ENCODE data around the gene C22orf31. TPM values are rescaled to one million over a fixed set of nuclear protein-coding genes. Genes with fewer than 3 reads are reported as not detected.

C22orf31 gene
- polyA plus RNA-seq: 1 to 10 TPM in 1 of 4 donors, not detected in 3; 1.4 TPM
- long read RNA-seq, donor 1: 0 reads
- long read RNA-seq, donor 2: 0 reads
- long read RNA-seq, donor 3: 0 reads
- long read RNA-seq, donor 4: 0 reads
- long read RNA-seq, donor 5: 0 reads
- long read RNA-seq, donor 6: 0 reads
- long read RNA-seq, donor 7: 0 reads
- long read RNA-seq, donor 8: 0 reads
- long read RNA-seq, donor 9: 0 reads
- long read RNA-seq, donor 10: 0 reads

DNA sequence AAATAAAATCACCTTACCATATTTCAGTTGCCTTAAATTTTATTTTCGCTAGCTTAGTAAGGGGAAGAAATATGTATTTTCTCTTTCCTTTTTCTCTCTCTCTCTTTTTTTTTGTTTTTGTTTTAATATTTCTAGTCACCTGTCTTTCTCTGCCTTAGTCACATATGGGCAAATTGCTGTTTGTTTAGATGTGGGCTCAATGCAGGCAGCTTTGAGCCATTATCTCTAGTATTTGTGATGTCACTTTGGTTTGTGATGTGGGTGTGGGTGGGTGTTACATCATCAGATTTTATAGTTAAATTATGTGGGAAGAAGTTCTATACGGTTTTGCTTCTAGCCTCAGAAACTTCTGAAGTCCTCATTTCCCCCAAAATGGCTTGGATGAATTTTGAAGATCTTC is at the start of gene C22orf31:
TSS of gene C22orf31 (minus strand) at position 59 of the 400 bp plus-strand sequence. CDS start at position 20, 39 bp downstream.
- FAIRE-seq (no peak), DNase-seq (no peak)
- Histone ChIP-seq H3K4me3 (ENCODE audit: low read depth in 1 of 3, low read length in 3 of 3) (no peak within 1 kb of the TSS), H3K27ac (ENCODE audit: low read depth in 1 of 3, low read length in 2 of 3) (no peak within 1 kb of the TSS), H3K9me3 (ENCODE audit: control insufficient read depth in 2 of 2, insufficient read depth in 1 of 2, low read depth in 1 of 2, low read length in 1 of 2) (no peaks in the 10 kb centered on the region), H3K4me1 (ENCODE audit: control insufficient read depth in 3 of 3, insufficient read depth in 2 of 3, low read depth in 1 of 3, low read length in 2 of 3) (no peaks in the 10 kb centered on the region), H3K27me3 (ENCODE audit: control insufficient read depth in 3 of 3, insufficient read depth in 3 of 3, low read length in 3 of 3) (no peaks in the 10 kb centered on the region), H3K36me3 (ENCODE audit: control insufficient read depth in 3 of 3, insufficient read depth in 2 of 3, low read depth in 1 of 3, low read length in 3 of 3) (no peaks in the 10 kb centered on the region)
- 50 to 63% (median 54%) methylated on average over 2 of the region's 2 CpGs for WGBS, 3 donors

- Histone ChIP-seq H3K9me3 (ENCODE audit: control insufficient read depth in 2 of 2, insufficient read depth in 1 of 2, low read depth in 1 of 2, low read length in 1 of 2) (no peaks in the 10 kb centered on the region), H3K4me3 (ENCODE audit: low read depth in 1 of 3, low read length in 3 of 3) (no peak overlapping the region), H3K27me3 (ENCODE audit: control insufficient read depth in 3 of 3, insufficient read depth in 3 of 3, low read length in 3 of 3) (no peaks in the 10 kb centered on the region), H3K36me3 (ENCODE audit: control insufficient read depth in 3 of 3, insufficient read depth in 2 of 3, low read depth in 1 of 3, low read length in 3 of 3) (peaks cover 0 to 17% (median 0%) of the 10 kb centered on the region in 3 donors), H3K27ac (ENCODE audit: low read depth in 1 of 3, low read length in 2 of 3) (no peak overlapping the region), H3K4me1 (ENCODE audit: control insufficient read depth in 3 of 3, insufficient read depth in 2 of 3, low read depth in 1 of 3, low read length in 2 of 3) (peaks cover 2 to 15% (median 4%) of the 10 kb centered on the region in 3 donors)
- 86 to 98% (median 93%) methylated on average over 1 to 3 of the region's 3 CpGs for whole genome bisulfite sequencing, 3 donors
- DNase-seq (no peak), FAIRE-seq (no peak)
These were observed 49.3 kb upstream of the C22orf31 start for GRCh38 chr22:29110946-29111345.

- peak; percentile 63 to 69 for DNase-seq
- FAIRE-seq: no peak
- Histone ChIP-seq H3K36me3 (ENCODE audit: control insufficient read depth in 3 of 3, insufficient read depth in 2 of 3, low read depth in 1 of 3, low read length in 3 of 3) (peaks cover 0 to 19% (median 0%) of the 10 kb centered on the region in 3 donors), H3K4me1 (ENCODE audit: control insufficient read depth in 3 of 3, insufficient read depth in 2 of 3, low read depth in 1 of 3, low read length in 2 of 3) (peaks cover 2 to 12% (median 4%) of the 10 kb centered on the region in 3 donors), H3K27ac (ENCODE audit: low read depth in 1 of 3, low read length in 2 of 3) (peak overlapping the region in 2 of 3 donors; percentile 17 to 76), H3K4me3 (ENCODE audit: low read depth in 1 of 3, low read length in 3 of 3) (no peak overlapping the region), H3K9me3 (ENCODE audit: control insufficient read depth in 2 of 2, insufficient read depth in 1 of 2, low read depth in 1 of 2, low read length in 1 of 2) (no peaks in the 10 kb centered on the region), H3K27me3 (ENCODE audit: control insufficient read depth in 3 of 3, insufficient read depth in 3 of 3, low read length in 3 of 3) (no peaks in the 10 kb centered on the region)
- WGBS, 3 donors: 12 to 43% (median 21%) methylated on average over 4 of the region's 4 CpGs
These were observed 48.2 kb upstream of the C22orf31 start for GRCh38 chr22:29109822-29110221.

DNA sequence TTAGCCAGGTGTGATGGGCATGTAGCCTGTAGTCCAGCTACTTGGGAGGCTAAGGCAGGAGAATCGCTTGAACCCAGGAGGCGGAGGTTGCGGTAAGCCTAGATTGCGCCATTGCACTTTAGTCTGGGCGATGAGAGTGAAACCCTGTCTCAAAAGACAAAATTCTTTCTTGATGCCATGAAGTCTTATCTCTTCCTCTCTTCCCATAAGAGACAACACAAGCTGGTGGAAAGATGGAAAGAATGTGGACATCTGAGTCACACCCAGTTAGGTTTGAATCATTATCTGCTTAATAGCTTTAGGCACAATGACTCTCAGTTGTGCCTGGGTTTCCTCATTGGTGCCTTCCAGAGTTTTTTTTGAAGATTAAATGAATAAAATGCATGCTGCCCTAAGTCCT is 46.5 kb upstream of the C22orf31 start:
- DNase-seq: no peak
- Histone ChIP-seq H3K27me3 (ENCODE audit: control insufficient read depth in 3 of 3, insufficient read depth in 3 of 3, low read length in 3 of 3) (no peaks in the 10 kb centered on the region), H3K4me3 (ENCODE audit: low read depth in 1 of 3, low read length in 3 of 3) (no peak overlapping the region), H3K36me3 (ENCODE audit: control insufficient read depth in 3 of 3, insufficient read depth in 2 of 3, low read depth in 1 of 3, low read length in 3 of 3) (peaks cover 0 to 22% (median 0%) of the 10 kb centered on the region in 3 donors), H3K4me1 (ENCODE audit: control insufficient read depth in 3 of 3, insufficient read depth in 2 of 3, low read depth in 1 of 3, low read length in 2 of 3) (peaks cover 2 to 12% (median 4%) of the 10 kb centered on the region in 3 donors), H3K9me3 (ENCODE audit: control insufficient read depth in 2 of 2, insufficient read depth in 1 of 2, low read depth in 1 of 2, low read length in 1 of 2) (no peaks in the 10 kb centered on the region), H3K27ac (ENCODE audit: low read depth in 1 of 3, low read length in 2 of 3) (no peak overlapping the region)
- WGBS, 3 donors: 96 to 97% (median 97%) methylated on average over 5 of the region's 5 CpGs
- no peak for FAIRE-seq

DNA sequence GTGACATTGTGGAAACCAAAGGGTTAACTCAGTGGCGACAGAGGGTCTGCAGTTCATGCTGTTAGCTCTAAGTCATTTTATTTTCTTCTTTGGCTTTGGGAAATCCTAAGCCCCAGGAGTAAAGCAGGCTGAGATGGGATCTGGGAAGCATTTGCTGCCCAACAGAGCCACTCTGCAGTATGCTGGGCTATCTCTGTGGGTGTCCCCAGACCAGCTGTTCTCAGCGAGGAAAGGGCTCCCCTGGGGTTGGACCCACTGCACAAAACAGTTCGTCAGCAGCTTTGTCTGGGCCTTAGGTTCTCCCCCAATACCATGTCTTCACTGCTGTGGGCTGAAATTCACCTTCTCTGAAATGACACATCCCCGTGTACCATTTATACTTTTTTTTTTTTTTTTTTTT is 45.2 kb upstream of the C22orf31 start:
- H3K27ac ChIP-seq (ENCODE audit: low read depth in 1 of 3, low read length in 2 of 3): no peak overlapping the region
- no peaks in the 10 kb centered on the region for H3K27me3 ChIP-seq (ENCODE audit: control insufficient read depth in 3 of 3, insufficient read depth in 3 of 3, low read length in 3 of 3)
- H3K4me3 ChIP-seq (ENCODE audit: low read depth in 1 of 3, low read length in 3 of 3): no peak overlapping the region
- 48 to 88% (median 84%) methylated on average over 4 of the region's 4 CpGs for WGBS, 3 donors
- peaks cover 2 to 12% (median 4%) of the 10 kb centered on the region in 3 donors for H3K4me1 ChIP-seq (ENCODE audit: control insufficient read depth in 3 of 3, insufficient read depth in 2 of 3, low read depth in 1 of 3, low read length in 2 of 3)
- no peak for FAIRE-seq
- peaks cover 0 to 19% (median 0%) of the 10 kb centered on the region in 3 donors for H3K36me3 ChIP-seq (ENCODE audit: control insufficient read depth in 3 of 3, insufficient read depth in 2 of 3, low read depth in 1 of 3, low read length in 3 of 3)
- no peaks in the 10 kb centered on the region for H3K9me3 ChIP-seq (ENCODE audit: control insufficient read depth in 2 of 2, insufficient read depth in 1 of 2, low read depth in 1 of 2, low read length in 1 of 2)
- DNase-seq: no peak

GRCh38 chr22:29105468-29105867 is 43.8 kb upstream of the C22orf31 start:
- H3K4me1 ChIP-seq (ENCODE audit: control insufficient read depth in 3 of 3, insufficient read depth in 2 of 3, low read depth in 1 of 3, low read length in 2 of 3): peaks cover 2 to 12% (median 4%) of the 10 kb centered on the region in 3 donors
- H3K36me3 ChIP-seq (ENCODE audit: control insufficient read depth in 3 of 3, insufficient read depth in 2 of 3, low read depth in 1 of 3, low read length in 3 of 3): peaks cover 0 to 19% (median 0%) of the 10 kb centered on the region in 3 donors
- no peaks in the 10 kb centered on the region for H3K27me3 ChIP-seq (ENCODE audit: control insufficient read depth in 3 of 3, insufficient read depth in 3 of 3, low read length in 3 of 3)
- no peaks in the 10 kb centered on the region for H3K9me3 ChIP-seq (ENCODE audit: control insufficient read depth in 2 of 2, insufficient read depth in 1 of 2, low read depth in 1 of 2, low read length in 1 of 2)
- no peak overlapping the region for H3K4me3 ChIP-seq (ENCODE audit: low read depth in 1 of 3, low read length in 3 of 3)
- DNase-seq (no peak), FAIRE-seq (no peak)
- no peak overlapping the region for H3K27ac ChIP-seq (ENCODE audit: low read depth in 1 of 3, low read length in 2 of 3)
- WGBS, 3 donors: 61 to 71% (median 62%) methylated on average over 2 of the region's 2 CpGs

- Histone ChIP-seq H3K4me1 (ENCODE audit: control insufficient read depth in 3 of 3, insufficient read depth in 2 of 3, low read depth in 1 of 3, low read length in 2 of 3) (no peaks in the 10 kb centered on the region), H3K4me3 (ENCODE audit: low read depth in 1 of 3, low read length in 3 of 3) (no peak overlapping the region), H3K27me3 (ENCODE audit: control insufficient read depth in 3 of 3, insufficient read depth in 3 of 3, low read length in 3 of 3) (no peaks in the 10 kb centered on the region), H3K27ac (ENCODE audit: low read depth in 1 of 3, low read length in 2 of 3) (no peak overlapping the region), H3K9me3 (ENCODE audit: control insufficient read depth in 2 of 2, insufficient read depth in 1 of 2, low read depth in 1 of 2, low read length in 1 of 2) (no peaks in the 10 kb centered on the region), H3K36me3 (ENCODE audit: control insufficient read depth in 3 of 3, insufficient read depth in 2 of 3, low read depth in 1 of 3, low read length in 3 of 3) (peaks cover 0 to 24% (median 0%) of the 10 kb centered on the region in 3 donors)
- 86 to 95% (median 92%) methylated on average over 1 of the region's 1 CpG for WGBS, 3 donors
- no peak for DNase-seq
- FAIRE-seq: no peak
These were observed 41.5 kb upstream of the C22orf31 start for GRCh38 chr22:29103121-29103520.

GRCh38 chr22:29102300-29102699 is 40.7 kb upstream of the C22orf31 start:
- no peaks in the 10 kb centered on the region for H3K27me3 ChIP-seq (ENCODE audit: control insufficient read depth in 3 of 3, insufficient read depth in 3 of 3, low read length in 3 of 3)
- peaks cover 0 to 24% (median 0%) of the 10 kb centered on the region in 3 donors for H3K36me3 ChIP-seq (ENCODE audit: control insufficient read depth in 3 of 3, insufficient read depth in 2 of 3, low read depth in 1 of 3, low read length in 3 of 3)
- DNase-seq: no peak
- H3K4me1 ChIP-seq (ENCODE audit: control insufficient read depth in 3 of 3, insufficient read depth in 2 of 3, low read depth in 1 of 3, low read length in 2 of 3): peaks cover 0 to 3% (median 0%) of the 10 kb centered on the region in 3 donors
- H3K9me3 ChIP-seq (ENCODE audit: control insufficient read depth in 2 of 2, insufficient read depth in 1 of 2, low read depth in 1 of 2, low read length in 1 of 2): no peaks in the 10 kb centered on the region
- 90 to 96% (median 94%) methylated on average over 2 of the region's 2 CpGs for WGBS, 3 donors
- H3K27ac ChIP-seq (ENCODE audit: low read depth in 1 of 3, low read length in 2 of 3): no peak overlapping the region
- no peak for FAIRE-seq
- H3K4me3 ChIP-seq (ENCODE audit: low read depth in 1 of 3, low read length in 3 of 3): no peak overlapping the region

- 90 to 95% (median 94%) methylated on average over 2 of the region's 2 CpGs for WGBS, 3 donors
- no peak for FAIRE-seq
- H3K9me3 ChIP-seq (ENCODE audit: control insufficient read depth in 2 of 2, insufficient read depth in 1 of 2, low read depth in 1 of 2, low read length in 1 of 2): no peaks in the 10 kb centered on the region
These were observed 36.7 kb upstream of the C22orf31 start for GRCh38 chr22:29098296-29098695.

More at GRCh38 chr22:29098296-29098695, 36.7 kb upstream of the C22orf31 start:
- peaks cover 2 to 16% (median 2%) of the 10 kb centered on the region in 3 donors for H3K4me1 ChIP-seq (ENCODE audit: control insufficient read depth in 3 of 3, insufficient read depth in 2 of 3, low read depth in 1 of 3, low read length in 2 of 3)
- no peaks in the 10 kb centered on the region for H3K27me3 ChIP-seq (ENCODE audit: control insufficient read depth in 3 of 3, insufficient read depth in 3 of 3, low read length in 3 of 3)
- no peak for DNase-seq
- H3K27ac ChIP-seq (ENCODE audit: low read depth in 1 of 3, low read length in 2 of 3): no peak overlapping the region
- H3K4me3 ChIP-seq (ENCODE audit: low read depth in 1 of 3, low read length in 3 of 3): no peak overlapping the region
- H3K36me3 ChIP-seq (ENCODE audit: control insufficient read depth in 3 of 3, insufficient read depth in 2 of 3, low read depth in 1 of 3, low read length in 3 of 3): peaks cover 0 to 21% (median 0%) of the 10 kb centered on the region in 3 donors

All from small intestine (tissue), 16 donors.